Psoas muscle (tissue), 8 donors: Measurements from ENCODE around the gene TMED6. TPM values are rescaled to one million over a fixed set of nuclear protein-coding genes. Genes with fewer than 3 reads are reported as not detected.
A peak's percentile ranks its signal among the peaks of the same experiment; 100 is the strongest.

Experiments used
- ATAC-seq, 4 donors: fragments of 200-7000 bp; cut with Tn5 transposase; one replicate each; pipeline ENCODE4 v1.9.1; 2020; ENCODE audit warnings: moderate library complexity in 3 of 4, mild to moderate bottlenecking in 2 of 4
- DNase-seq, 2 donors: peaks; one replicate each; pipeline ENCODE4 v3.0.0-alpha.2; 2020
- H3K27ac ChIP-seq: fragments of 200-600 bp; one replicate; pipeline ENCODE4 v1.8.0; 2022
- H3K27me3 ChIP-seq, 3 donors: fragments of 200-600 bp in 1 of 3; one replicate each; pipeline versions ENCODE4 v1.6.1 to v1.8.0; 2013 to 2022; ENCODE audit warnings: low read length in 2 of 3, mild to moderate bottlenecking in 2 of 3, moderate library complexity in 1 of 3; ENCODE audit not compliant: insufficient read depth in 3 of 3
- H3K36me3 ChIP-seq, 2 donors: fragments of 200-600 bp in 1 of 2; one replicate each; pipeline versions ENCODE4 v1.6.1 to v1.8.0; 2013 to 2022; ENCODE audit warnings: low read depth in 1 of 2, mild to moderate bottlenecking in 1 of 2, moderate library complexity in 1 of 2; ENCODE audit not compliant: insufficient read depth in 1 of 2
- H3K4me1 ChIP-seq: fragments of 200-600 bp; one replicate; pipeline ENCODE4 v1.8.0; 2022
- H3K4me3 ChIP-seq: fragments of 200-600 bp; one replicate; pipeline ENCODE4 v1.8.0; 2022; ENCODE audit warnings: mild to moderate bottlenecking
- H3K9me3 ChIP-seq: fragments of 200-600 bp; one replicate; pipeline ENCODE4 v1.8.0; 2022
- CTCF ChIP-seq: fragments of 200-600 bp; IDR thresholded peaks from one replicate; pipeline ENCODE4 v1.8.0; 2022; ENCODE audit warnings: antibody characterized with exemption
- WGBS, 3 donors: extraction: QIAGEN DNeasy Blood & Tissue Kit; methylation state at CpG; one replicate each; pipeline versions ENCODE4 v1.1.6 to v1.1.7; 2013; 5-methylcytosine and 5-hydroxymethylcytosine counted together
- intact Hi-C, 2 donors: fragments of 100-400 bp; cut with DNase I; formaldehyde crosslinking; loops; one replicate each; pipeline versions ENCODE4 v1.11.0 to v1.14.2; 2022
- polyA plus RNA-seq, 3 donors: library from polyadenylated mRNA; stranded (reverse); fragments of 200-250 nt; gene quantifications; one replicate each; pipeline ENCODE4 v1.2.3, GENCODE V29; 2013
- total RNA-seq, 4 donors: library from RNA; stranded (reverse); fragmentation: NEBNext Ultra II Directional in 2 of 4; extraction: Animal tissue kit (Norgen Biotek cat#: 25700) in 2 of 4; gene quantifications; one replicate each; pipeline versions ENCODE4 v1.2.1 to v1.2.4, GENCODE V29; 2021 to 2023
- donor health status: healthy with polysubstance abuse.
- donor health status: DM: no; HTN: no; CAD: no; lungs with moderate emphysema.
- donor health status: Bipolar disorder and iron deficiency.
- donor health status: healthy.
- donor health status: DM: yes; HTN: yes; CAD: no.
- donor health status: DM: no; HTN: no; CAD: no.
- donor health status: DM: no; HTN: no; CAD: no.
- donor health status: DM: yes; HTN: yes; CAD: no.

Gene TMED6
- total and polyA plus RNA-seq, 7 donors = 0.09 to 0.34 (median 0.19) TPM; not detected in 3

- DNase-seq = no peak
Measured at GRCh38 chr16:69319826-69320739, 31.5 kb downstream of the TMED6 start.

GRCh38 chr16:69319381-69319780 is 32.2 kb downstream of the TMED6 start:
- 88 to 91% (median 89%) methylated on average over 9 of the region's 9 CpGs for WGBS, 3 donors
- TF ChIP-seq CTCF = no peak
- H3K4me1 ChIP-seq = peaks cover 32% of the 10 kb centered on the region
- DNase-seq = no peak
- intact Hi-C loops = loop anchor here in 1 of 2 donors (2.0 kb wide), 1 partner anchor 65 kb away; no protein-coding TSS in a partner anchor
- no peaks in the 10 kb centered on the region for H3K9me3 ChIP-seq
- H3K36me3 ChIP-seq = peaks cover 9 to 95% of the 10 kb centered on the region in 2 donors
- H3K27me3 ChIP-seq = no peaks in the 10 kb centered on the region
- no peak for ATAC-seq
- H3K27ac ChIP-seq = no peak overlapping the region
- no peak overlapping the region for H3K4me3 ChIP-seq

More at GRCh38 chr16:69319826-69320739, 31.5 kb downstream of the TMED6 start:
- no peak for TF ChIP-seq CTCF
- intact Hi-C loops = loop anchor here in 1 of 2 donors (2.0 kb wide), 1 partner anchor 65 kb away; no protein-coding TSS in a partner anchor
- H3K27me3 ChIP-seq = no peaks in the 10 kb centered on the region
- no peak for ATAC-seq
- H3K27ac ChIP-seq = no peak overlapping the region
- WGBS, 3 donors = 86 to 88% (median 86%) methylated on average over 28 to 30 of the region's 30 CpGs
- no peak overlapping the region for H3K4me3 ChIP-seq
- H3K4me1 ChIP-seq = peaks cover 38% of the 10 kb centered on the region
- H3K9me3 ChIP-seq = no peaks in the 10 kb centered on the region
- peaks cover 6 to 95% of the 10 kb centered on the region in 2 donors for H3K36me3 ChIP-seq

- no peaks in the 10 kb centered on the region for H3K27me3 ChIP-seq
- no peak for DNase-seq
- ATAC-seq = no peak
- peaks cover 10 to 95% of the 10 kb centered on the region in 2 donors for H3K36me3 ChIP-seq
- WGBS, 3 donors = 74 to 76% (median 74%) methylated on average over 10 of the region's 10 CpGs
- no peak overlapping the region for H3K27ac ChIP-seq
- H3K4me1 ChIP-seq = peaks cover 27% of the 10 kb centered on the region
- intact Hi-C loops = loop anchor here in 1 of 2 donors (2.0 kb wide), 1 partner anchor 66 kb away; no protein-coding TSS in a partner anchor
- H3K4me3 ChIP-seq = no peak overlapping the region
- H3K9me3 ChIP-seq = no peaks in the 10 kb centered on the region
- no peak for TF ChIP-seq CTCF
Measured at GRCh38 chr16:69318911-69319289, 32.7 kb downstream of the TMED6 start.

GRCh38 chr16:69318177-69318910 is 33.2 kb downstream of the TMED6 start:
- peaks cover 21% of the 10 kb centered on the region for H3K4me1 ChIP-seq
- TF ChIP-seq CTCF = no peak
- no peaks in the 10 kb centered on the region for H3K9me3 ChIP-seq
- intact Hi-C loops = loop anchor here in 1 of 2 donors (2.0 kb wide), 1 partner anchor 66 kb away; no protein-coding TSS in a partner anchor
- DNase-seq = no peak
- H3K27ac ChIP-seq = peak overlapping the region; percentile 77
- peaks cover 10 to 92% of the 10 kb centered on the region in 2 donors for H3K36me3 ChIP-seq
- no peak overlapping the region for H3K4me3 ChIP-seq
- peak; percentile 36 to 62 (median 46) for ATAC-seq
- 81 to 92% (median 89%) methylated on average over 30 of the region's 30 CpGs for WGBS, 3 donors
- H3K27me3 ChIP-seq = no peaks in the 10 kb centered on the region
